HG02623 (cell line): ENCODE results near the gene FGF22.
"Not testable (repeated sequence)": the region's sequence is repeated elsewhere in the genome, so short reads cannot be mapped to it uniquely, and the experiment has no call there.

ENCODE experiments used
- ATAC-seq: cut with Tn5 transposase; IDR thresholded peaks from one replicate; pipeline ENCODE4 v1.9.1; 2021; ENCODE audit warnings: moderate library complexity; ENCODE audit not compliant: unreplicated experiment

FGF22 gene

DNA sequence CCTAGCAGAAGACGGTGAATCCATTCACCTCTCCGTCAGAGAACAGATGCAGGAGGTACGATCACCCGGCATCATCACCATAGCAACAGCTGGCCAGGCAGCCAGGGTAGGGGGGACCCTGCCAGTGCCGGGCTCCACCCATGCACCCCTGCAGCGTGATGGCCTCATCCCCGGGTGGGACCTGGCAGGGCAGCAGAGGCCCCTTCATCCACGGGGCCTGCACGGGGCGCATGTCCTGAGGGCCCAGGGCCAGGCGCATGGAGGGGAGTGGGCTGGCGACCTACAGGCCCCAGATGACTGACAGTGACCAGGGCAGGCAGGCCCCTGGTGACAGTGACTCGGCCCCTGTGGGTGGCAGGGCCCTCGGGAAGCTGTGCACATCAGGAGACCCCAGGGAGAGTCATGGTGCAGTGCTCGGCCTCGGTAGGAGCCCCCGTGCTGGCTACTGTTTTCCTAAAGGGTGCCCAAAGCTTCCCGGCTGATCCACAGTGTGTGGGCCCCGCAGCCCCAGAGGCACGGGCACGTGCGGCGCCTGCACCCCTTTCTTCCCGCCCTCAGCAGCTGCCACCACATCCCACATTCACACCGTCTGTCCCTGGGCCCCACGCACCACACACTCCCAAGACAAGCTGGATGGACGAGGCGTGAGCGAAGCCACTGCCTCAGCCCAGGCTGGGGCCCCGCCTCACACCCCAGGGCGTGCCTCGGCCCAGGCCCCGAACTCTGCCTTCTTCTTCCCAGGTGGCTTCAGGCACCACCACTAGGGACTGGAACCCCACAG, 18.6 kb downstream of the FGF22 start:
- no peak for ATAC-seq

DNA sequence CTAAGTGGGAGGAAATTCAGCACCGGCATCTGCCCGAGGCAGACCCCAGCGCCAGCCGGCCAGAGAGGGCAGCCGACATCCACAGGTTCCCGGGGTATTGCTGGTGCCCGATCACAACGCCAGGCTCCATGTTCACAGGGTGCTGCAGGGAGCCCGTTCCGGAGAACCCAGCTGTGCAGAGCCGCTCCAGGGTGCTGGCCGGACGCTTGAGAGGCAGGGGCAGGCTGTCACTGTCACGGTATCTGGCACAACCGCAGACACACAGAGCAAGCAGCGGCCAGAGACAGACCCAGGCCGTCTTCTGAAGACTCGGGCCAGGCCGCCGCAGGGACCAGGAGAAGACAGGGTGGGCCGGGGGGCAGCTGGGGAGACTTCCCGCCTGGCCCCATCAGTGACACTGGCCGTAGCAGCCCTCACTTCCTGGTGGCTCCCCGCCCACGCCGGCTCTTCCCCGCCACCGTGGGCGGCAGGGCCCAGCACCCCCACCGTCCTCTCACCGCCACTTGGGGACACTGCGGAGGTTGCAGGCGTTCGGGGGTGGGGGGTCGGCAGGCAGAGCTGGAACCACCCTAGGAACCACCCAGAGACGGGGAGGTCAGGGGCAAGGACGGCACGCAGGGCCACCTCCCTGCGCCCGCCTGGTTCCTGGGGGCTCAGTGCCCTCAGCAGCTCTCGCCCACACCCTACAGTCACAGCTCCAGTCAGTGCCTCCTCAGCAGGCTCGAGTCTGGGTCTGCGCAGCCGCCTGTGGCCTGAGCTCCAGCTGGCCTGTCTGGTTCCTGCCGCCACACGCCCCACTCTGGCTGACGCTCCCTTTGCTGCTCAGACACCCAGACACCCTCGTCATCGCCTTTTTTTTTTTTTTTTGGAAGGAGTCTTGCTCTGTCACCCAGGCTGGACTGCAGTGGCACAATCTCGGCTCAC, 19.5 kb downstream of the FGF22 start:
- no peak for ATAC-seq

DNA sequence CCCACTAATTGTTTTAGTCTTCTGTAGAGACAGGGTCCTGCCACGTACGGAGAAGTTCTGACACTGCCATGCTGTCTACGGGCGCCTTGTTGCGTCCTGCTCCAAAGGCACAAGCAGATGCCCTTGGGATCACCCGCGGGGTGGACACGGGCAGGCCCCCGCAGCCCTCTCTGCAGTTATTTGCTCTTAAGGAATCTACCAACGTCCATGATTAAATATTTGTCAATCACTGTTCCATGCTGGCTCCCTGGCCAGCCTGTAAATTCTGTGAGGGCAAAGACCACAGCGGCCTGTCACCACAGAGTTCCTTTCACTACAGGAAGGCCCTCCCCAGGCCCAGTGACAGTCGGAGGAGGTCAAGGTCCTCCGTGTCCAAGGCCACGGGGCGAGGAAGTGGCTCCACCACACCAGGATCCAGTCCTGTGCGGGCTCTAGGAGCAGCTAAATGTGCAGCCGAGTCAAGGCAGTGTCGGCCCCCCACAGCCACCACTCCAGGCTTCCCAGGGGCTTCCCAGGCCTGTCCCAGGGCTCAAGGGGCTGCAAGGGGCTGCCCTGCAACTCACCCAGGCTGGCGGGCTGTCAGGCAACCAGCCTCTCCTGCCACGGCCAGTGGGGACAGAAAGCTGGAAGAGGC, 21.2 kb downstream of the FGF22 start:
- ATAC-seq, result no peak

DNA sequence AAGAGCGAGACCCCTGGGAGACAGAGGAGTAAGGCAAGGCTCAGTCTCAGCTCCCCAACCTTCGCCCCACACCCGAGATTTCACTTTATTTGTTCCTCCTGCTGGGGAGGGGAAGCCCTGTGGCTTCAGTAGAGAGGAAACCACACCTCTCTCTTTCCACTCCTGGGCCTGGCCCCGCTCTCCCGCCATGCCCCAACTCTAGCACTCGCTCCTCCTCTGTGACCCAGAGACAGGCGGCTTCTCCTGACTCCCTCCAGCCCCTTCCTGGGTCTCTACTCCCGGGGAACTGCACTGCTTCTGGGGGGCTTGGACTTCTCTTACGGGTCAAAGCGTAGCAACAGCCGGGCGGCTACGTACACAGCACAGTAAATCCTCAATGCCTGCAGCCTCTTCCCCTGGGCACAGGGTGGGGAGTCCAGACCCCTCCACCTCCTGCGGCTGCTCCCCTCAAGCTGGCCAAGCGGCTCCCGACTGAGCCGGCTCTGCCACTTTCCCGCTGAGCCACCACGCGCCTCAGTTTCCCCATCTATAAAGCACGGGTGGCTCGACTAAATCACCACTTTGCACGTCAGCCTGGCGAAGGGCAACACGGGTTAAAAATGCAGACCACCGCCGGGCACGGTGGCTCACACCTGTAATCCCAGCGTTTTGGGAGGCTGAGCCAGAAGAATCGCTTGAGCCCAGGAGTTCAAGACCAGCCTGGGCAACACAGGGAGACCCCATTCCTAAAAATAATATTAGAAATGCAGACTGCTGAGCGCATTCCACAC, 21.9 kb downstream of the FGF22 start:
- no peak for ATAC-seq

DNA sequence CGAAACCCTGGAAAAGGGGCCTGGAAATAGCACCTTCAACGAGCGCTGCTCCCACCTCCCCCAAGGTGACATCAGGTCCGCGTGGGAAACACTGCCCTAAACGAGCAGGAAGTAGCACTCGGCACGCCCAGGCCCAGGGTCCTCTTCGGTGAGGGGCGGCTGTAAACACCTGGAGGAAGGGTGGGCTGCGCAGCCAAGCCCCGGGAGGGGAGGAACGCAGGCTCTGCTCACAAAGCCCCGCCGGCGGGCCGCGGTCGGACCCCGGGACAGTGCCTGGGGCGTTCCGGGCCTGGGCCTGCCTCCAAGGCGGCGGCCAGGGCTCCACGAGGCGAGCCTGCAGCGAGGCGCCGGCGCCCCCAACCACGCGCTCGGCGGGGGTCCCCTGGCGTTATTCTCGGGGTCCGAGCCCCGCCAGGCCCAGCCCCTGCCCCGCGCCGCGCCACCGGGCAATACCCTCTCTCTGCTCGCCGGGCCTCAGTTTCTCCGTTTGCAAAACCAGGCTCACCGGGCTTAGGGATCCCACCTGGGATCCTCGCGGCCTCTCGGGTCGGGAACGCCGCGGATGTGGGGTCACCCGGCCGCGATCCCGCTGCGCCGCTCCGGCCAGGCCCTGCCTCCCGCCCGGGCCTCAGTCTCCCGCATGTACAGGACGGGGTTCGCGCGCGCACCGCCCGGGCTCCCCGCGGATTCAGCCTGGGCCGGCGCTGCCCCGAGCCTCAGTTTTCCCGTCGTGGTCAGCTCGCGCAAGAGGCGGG, 22.7 kb downstream of the FGF22 start:
- ATAC-seq, result peak; percentile 11

DNA sequence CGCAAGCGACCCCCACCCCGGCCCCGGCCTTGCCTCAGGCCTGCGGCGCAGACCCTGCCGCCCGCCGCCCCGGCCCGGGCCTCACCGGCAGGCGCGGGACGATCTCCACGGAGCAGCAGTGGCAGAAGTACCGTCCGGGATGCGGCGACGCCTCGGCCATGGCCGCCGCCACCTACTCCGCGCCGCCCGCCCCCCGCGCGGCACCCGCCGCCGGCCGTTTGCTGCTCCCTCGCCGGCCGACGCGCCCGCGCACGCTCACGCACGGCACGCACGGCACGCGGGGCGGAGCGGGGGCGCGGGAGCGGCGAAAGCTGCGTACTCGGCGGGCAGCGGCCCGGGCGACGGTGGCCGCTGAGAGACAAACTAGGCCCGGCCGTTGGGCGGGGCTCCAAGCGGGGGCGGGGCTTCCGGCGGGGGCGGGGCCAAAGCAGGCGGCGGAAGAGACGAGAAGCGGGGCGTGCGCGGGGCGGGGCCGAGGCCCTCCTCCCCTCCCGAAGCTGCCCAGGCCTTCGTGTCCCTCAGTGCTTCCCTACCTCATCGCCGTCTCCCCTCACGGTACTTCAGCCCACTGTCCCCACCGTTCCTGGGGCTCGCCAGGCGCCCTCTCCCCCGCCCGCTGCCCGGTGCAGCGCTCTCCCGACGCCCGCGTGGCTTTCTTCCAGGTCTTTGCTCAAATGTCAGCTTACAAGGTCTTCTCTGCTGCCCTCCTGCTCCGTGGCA, 23.4 kb downstream of the FGF22 start, which contains the start of gene RNF126:
Gene RNF126, minus strand, starts transcription at position 253 of the 720 bp plus-strand sequence. Its CDS starts 93 bp downstream, at position 160.
- peak; percentile 60 for ATAC-seq

DNA sequence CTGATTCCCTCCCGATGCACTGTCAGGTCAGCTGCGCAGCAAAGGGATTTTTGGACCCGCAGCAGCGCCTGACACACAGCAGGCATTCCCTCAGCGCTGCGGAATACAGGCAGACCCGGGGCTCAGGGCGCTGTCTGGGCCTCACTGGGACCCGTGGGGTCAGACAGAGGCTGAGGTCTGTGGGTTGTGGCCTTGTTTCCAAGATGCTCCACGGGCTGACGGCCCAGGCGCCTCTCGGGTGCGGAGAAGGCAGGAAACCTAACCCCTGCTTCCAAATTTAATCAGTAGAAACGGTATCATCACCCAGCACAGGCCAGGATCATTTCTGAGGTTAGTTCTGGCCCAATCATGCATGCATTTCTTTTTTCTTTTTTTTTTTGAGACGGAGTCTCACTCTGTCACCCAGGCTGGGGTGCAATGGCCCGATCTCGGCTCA, 24.0 kb downstream of the FGF22 start:
- ATAC-seq, result no peak

DNA sequence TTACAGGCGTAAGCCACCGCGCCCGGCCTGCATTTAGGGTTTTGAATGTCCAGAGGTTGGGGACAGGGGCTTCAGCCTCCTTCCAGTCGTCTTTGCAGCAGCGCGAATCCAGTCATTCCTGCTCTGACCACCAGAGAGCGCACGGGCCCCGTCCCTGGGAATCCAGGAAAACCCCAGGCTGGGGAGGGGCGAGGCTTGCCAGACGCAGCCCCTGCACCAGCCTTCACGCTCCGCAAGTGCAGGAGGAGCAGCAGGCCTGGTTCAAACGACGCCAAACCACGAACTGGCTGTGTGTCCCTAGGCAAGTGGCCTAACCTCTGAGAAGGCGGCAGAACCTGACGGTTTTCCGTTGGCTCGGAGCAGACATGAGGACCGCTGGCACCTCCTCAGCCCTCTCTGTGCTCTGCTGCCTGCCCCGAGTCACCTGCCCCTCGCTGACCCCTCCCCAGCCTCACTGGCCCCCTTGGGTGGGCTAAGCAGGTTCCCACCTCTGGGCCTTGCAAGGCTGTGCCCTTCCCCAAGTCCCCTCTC, 25.3 kb downstream of the FGF22 start:
- ATAC-seq, result no peak

DNA sequence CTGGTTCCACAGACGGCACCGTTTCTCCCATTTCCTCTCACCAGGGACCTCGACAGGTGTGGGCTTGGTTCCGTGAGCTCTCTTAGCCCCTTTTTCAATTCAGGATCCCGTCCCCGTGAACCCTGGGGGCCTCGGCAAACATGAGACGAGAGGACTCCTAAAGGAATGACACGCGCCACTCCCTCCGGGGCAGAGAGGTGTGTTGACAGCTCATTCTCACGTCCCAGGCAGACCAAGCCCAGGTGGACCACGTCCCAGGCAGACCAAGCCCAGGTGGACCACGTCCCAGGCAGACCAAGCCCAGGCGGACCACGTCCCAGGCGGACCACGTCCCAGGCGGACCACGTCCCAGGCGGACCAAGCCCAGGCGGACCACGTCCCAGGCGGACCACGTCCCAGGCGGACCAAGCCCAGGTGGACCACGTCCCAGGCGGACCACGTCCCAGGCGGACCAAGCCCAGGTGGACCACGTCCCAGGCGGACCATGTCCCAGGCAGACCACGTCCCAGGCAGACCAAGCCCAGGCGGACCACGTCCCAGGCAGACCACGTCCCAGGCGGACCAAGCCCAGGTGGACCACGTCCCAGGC, 27.4 kb downstream of the FGF22 start:
- not testable (repeated sequence) for ATAC-seq

DNA sequence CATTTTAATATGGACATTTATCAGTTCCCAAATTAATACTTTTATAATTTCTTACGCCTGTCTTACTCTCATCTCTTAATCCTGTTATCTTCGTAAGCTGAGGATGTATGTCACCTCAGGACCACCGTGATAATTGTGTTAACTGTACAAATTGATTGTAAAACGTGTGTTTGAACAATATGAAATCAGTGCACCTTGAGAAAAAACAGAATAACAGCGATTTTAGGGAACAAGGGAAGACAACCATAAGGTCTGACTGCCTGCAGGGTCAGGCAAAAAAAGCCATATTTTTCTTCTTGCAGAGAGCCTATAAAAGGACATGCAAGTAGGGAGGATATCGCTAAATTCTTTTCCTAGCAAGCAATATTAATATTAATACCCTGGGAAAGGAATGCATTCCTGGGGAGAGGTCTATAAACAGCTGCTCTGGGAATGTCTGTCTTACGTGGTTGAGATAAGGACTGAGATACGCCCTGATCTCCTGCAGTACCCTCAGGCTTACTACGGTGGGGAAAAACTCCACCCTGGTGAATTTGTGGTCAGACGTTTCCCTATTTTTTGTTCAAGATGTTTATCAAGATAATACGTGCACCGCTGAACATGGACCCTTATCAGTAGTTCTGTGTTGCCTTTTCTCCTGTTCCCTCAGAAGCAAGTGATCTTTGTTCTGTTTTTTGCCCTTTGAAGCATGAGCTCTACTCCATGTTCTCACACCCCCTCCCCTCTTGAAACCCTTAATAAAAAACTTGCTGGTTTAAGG, 29.2 kb downstream of the FGF22 start:
- not testable (repeated sequence) for ATAC-seq

DNA sequence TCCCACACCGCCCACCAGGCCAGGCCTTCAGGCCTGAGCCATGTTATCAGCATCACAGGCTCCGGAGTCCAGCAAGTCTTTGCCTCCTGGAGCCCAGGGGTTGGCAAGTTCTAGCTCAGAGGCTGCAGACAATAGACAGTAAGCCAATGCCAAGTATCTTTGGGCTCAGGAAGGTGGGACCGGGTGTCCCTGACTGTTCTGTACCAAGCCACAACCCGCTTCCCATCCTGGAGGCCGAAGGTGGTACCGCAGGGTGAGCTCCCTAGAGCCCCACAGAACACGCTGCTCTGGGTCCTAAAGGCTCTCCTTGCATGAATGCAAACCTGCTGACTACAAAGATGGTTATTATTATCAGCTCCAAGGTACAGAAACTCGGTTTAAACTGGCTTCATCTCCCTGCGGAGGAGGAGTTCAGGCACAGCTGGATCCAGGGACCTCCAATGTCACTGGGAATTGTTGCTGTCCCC, 31.0 kb downstream of the FGF22 start:
- ATAC-seq, result no peak

DNA sequence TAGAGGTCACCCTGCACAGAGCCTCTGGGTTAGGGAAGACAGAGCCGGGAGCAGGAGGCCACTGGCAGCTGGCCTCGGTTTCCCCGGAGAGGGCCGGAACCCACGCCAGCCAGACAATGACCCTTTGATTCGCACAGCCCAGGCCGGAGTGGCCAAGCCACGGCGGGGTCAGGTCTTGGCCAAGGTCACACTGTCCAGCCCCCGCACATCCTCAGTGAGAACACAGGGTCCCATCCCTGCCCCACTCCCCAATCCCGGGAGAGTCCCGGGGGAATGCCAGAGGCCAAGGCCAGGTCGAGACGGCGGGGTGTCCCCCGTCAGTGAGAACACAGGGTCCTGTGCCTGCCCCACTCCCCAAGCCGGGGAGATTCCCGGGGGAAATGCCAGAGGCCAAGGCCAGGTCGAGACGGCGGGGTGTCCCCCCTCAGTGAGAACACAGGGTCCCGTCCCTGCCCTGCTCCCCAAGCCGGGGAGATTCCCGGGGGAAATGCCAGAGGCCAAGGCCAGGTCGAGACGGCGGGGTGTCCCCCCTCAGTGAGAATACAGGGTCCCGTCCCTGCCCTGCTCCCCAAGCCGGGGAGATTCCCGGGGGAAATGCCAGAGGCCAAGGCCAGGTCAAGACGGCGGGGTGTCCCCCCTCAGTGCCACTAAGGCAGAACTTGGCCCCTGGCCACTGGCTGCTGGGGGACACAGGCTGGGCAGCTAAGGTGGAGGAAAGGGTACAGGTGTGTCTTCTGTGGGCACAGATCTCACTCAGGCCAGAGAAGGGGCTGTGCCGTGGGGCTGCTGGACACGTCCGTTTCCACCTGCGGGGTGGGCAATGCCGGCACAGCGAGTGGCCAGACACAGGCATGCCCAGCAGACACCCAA, 34.8 kb downstream of the FGF22 start:
- ATAC-seq, result no peak

DNA sequence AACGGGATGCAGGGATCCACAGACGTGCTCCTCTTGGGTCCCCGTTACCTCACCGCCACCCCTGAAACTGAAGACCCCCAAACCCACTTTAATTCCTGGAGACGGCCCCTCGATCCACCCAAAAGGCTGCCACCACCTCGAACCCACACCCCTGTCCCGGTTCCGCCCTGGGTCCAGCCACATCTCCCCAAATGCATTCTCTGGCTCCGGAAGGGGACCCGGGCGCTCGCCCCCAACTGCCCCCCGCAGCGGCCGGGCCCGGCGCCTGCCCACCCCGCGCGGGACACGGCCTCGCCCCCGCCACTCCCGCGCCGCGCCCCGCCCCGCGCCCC, 36.3 kb downstream of the FGF22 start:
- no peak for ATAC-seq

DNA sequence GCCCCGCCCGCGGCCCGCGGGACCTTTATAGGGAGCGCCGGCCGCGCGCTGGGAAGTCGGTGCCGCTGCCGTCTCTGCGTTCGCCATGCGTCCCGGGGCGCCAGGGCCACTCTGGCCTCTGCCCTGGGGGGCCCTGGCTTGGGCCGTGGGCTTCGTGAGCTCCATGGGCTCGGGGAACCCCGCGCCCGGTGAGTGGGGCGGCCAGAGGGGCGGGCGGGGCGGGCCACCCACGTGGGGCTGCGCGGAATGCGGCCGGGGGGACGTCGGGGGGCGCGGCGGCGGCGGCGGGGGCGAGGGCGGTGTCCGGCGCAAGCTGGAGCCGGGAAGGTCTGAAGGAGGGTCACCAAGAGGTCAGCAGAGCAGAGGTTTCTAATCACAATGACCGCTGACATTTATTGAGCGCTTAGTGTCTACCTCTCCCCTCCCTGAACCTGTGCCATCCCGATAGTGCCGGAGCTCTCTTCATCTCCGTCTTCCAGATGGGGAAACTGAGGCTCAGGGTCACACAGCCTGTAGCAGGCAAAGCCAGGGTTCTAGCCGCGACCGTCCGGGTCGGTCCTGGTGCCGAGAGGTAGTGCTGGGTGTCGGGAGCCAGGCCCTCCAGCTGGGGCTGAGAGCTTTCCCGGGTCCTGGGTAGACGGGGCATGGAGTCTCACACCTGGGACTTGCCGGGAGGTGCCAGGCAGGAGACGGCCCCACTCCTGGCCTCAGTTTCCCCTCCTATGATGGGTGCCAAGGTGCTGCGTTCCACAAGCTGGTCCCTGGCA, 36.8 kb downstream of the FGF22 start, which contains the start of gene FSTL3:
Gene FSTL3, plus strand, starts transcription at position 54 of the 767 bp plus-strand sequence. Its CDS starts 32 bp downstream, at position 86.
- no peak for ATAC-seq

DNA sequence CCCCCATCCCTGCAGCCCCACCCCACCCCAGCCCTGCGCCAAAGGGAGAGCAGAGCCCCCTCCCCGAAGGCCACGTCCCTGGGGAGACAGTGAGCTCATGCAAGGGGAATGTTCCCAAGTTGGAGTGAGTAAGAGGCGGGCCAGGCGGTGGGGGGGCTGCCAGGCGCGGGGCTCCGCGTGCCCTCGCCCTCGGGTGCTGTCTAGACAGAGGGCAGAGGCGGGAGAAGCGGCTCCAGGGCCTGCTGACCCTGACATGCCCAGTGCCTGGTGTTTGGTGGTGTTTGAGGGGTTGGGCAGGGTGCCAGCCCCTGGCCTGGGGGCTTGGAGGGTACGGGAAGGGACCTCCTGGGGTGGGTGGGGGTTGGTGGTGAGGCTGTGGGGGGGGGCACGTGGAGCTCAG, 37.5 kb downstream of the FGF22 start:
- ATAC-seq, result no peak
